ENCODE measurements around the gene GLT6D1. TPM values are rescaled to one million over a fixed set of nuclear protein-coding genes. Genes with fewer than 3 reads are reported as not detected.

Gene GLT6D1
- total RNA-seq, 1 experiment from 2014 or later: not detected

GRCh38 chr9:135649508-135649907 is 10.2 kb upstream of the GLT6D1 start:
- Histone ChIP-seq H3K27me3 (ENCODE audit: control insufficient read depth, insufficient read depth, low read length) (no peaks in the 10 kb centered on the region), H3K4me3 (ENCODE audit: low read depth in 2 of 2, low read length in 2 of 2) (no peak overlapping the region), H3K27ac (ENCODE audit: low read length) (no peak overlapping the region), H3K9me3 (ENCODE audit: control insufficient read depth, insufficient read depth, low read depth, low read length) (peaks cover 5% of the 10 kb centered on the region; the same call in 1 of the 2 replicates), H3K36me3 (ENCODE audit: control insufficient read depth, insufficient read depth, low read length) (no peaks in the 10 kb centered on the region), H3K4me1 (ENCODE audit: control insufficient read depth, insufficient read depth, low read length) (no peaks in the 10 kb centered on the region)
- ATAC-seq (no peak), DNase-seq (ENCODE audit: low read depth, low spot score) (no peak)
- BruUV-seq (replicated peaks): no TSS peak
- CTCF ChIA-PET: no interaction called here
- POLR2A ChIA-PET: no interaction called here
- TF ChIP-seq CTCF (IDR thresholded peaks at IDR 0.05) (no peak), SIN3A (IDR thresholded peaks at IDR 0.05; ENCODE audit: borderline replicate concordance, insufficient read depth, low read depth, low read length) (no peak), POLR2AphosphoS5 (IDR thresholded peaks at IDR 0.05; ENCODE audit: low read depth, low read length) (no peak), REST (IDR thresholded peaks at IDR 0.05; ENCODE audit: insufficient read depth in 1 of 2, low read depth in 2 of 2, low read length in 1 of 2) (no peak), TCF7L2 (IDR thresholded peaks at IDR 0.05; ENCODE audit: low read depth, low read length) (no peak)
- intact Hi-C loops (cut with micrococcal nuclease; ENCODE audit: unreplicated experiment) (no loop called here), in situ Hi-C loops (cut with HindIII; ENCODE audit: low pct_unique_long_range_greater_than_20kb, low sequenced_read_pairs) (no loop called here)

- Histone ChIP-seq H3K36me3 (ENCODE audit: control insufficient read depth, insufficient read depth, low read length) (no peaks in the 10 kb centered on the region), H3K4me3 (ENCODE audit: low read depth in 2 of 2, low read length in 2 of 2) (no peak overlapping the region), H3K27me3 (ENCODE audit: control insufficient read depth, insufficient read depth, low read length) (no peaks in the 10 kb centered on the region), H3K9me3 (ENCODE audit: control insufficient read depth, insufficient read depth, low read depth, low read length) (peaks cover 5% of the 10 kb centered on the region; the same call in 1 of the 2 replicates), H3K27ac (ENCODE audit: low read length) (no peak overlapping the region), H3K4me1 (ENCODE audit: control insufficient read depth, insufficient read depth, low read length) (no peaks in the 10 kb centered on the region)
- POLR2A ChIA-PET: no interaction called here
- in situ Hi-C loops (cut with HindIII; ENCODE audit: low pct_unique_long_range_greater_than_20kb, low sequenced_read_pairs): no loop called here
- TF ChIP-seq CTCF (IDR thresholded peaks at IDR 0.05): no peak
- no peak for TF ChIP-seq SIN3A (IDR thresholded peaks at IDR 0.05; ENCODE audit: borderline replicate concordance, insufficient read depth, low read depth, low read length)
- TF ChIP-seq POLR2AphosphoS5 (IDR thresholded peaks at IDR 0.05; ENCODE audit: low read depth, low read length): no peak
- no peak for TF ChIP-seq REST (IDR thresholded peaks at IDR 0.05; ENCODE audit: insufficient read depth in 1 of 2, low read depth in 2 of 2, low read length in 1 of 2)
- TF ChIP-seq TCF7L2 (IDR thresholded peaks at IDR 0.05; ENCODE audit: low read depth, low read length): no peak
- ATAC-seq: no peak
- CTCF ChIA-PET: interaction anchor here (0.6 kb wide), 1 partner anchor 63 kb away, joined by 3 read pairs; no protein-coding TSS in a partner anchor
- BruUV-seq (replicated peaks): no TSS peak
- no peak for DNase-seq (ENCODE audit: low read depth, low spot score)
- intact Hi-C loops (cut with micrococcal nuclease; ENCODE audit: unreplicated experiment): no loop called here
Measured at GRCh38 chr9:135648494-135649410, 9.4 kb upstream of the GLT6D1 start.
